Breast epithelium (tissue), 4 donors: ENCODE results near the gene SLC6A12. TPM values are rescaled to one million over a fixed set of nuclear protein-coding genes. Genes with fewer than 3 reads are reported as not detected.

Source experiments
- DNase-seq, 2 donors: peaks; one replicate each; pipeline ENCODE4 v3.0.0-alpha.2; 2019; ENCODE audit warnings: low spot score in 2 of 2
- H3K27ac ChIP-seq, 2 donors: fragments of 200-600 bp; sonication (generic) in 1 of 2; one replicate each; pipeline ENCODE4 v1.5.1; 2016 to 2019; ENCODE audit warnings: mild to moderate bottlenecking in 1 of 2
- H3K27me3 ChIP-seq, 2 donors: fragments of 200-600 bp; sonication (generic) in 1 of 2; one replicate each; pipeline versions ENCODE4 v1.5.1 to v1.6.0; 2017 to 2019; ENCODE audit warnings: control low read depth in 1 of 2, mild to moderate bottlenecking in 1 of 2
- H3K36me3 ChIP-seq: fragments of 200-600 bp; one replicate; pipeline ENCODE4 v1.5.1; 2019
- H3K4me1 ChIP-seq, 2 donors: fragments of 200-600 bp; sonication (generic); one replicate each; pipeline ENCODE4 v1.5.1; 2016 to 2019; ENCODE audit warnings: control low read depth in 1 of 2
- H3K4me3 ChIP-seq, 3 donors: fragments of 200-600 bp; sonication (generic); 1 replicate in 2 of 3; 2 replicates in 1 of 3; pipeline ENCODE4 v1.5.1; 2016 to 2019; ENCODE audit warnings: mild to moderate bottlenecking in 3 of 3, moderate library complexity in 2 of 3
- H3K9me3 ChIP-seq, 2 donors: fragments of 200-600 bp; sonication (generic) in 1 of 2; one replicate each; pipeline ENCODE4 v1.5.1; 2016 to 2019; ENCODE audit warnings: control low read depth in 1 of 2
- POLR2A ChIP-seq: fragments of 450-650 bp; IDR thresholded peaks from one replicate; pipeline ENCODE4 v1.6.1; 2016; ENCODE audit warnings: antibody characterized with exemption, mild to moderate bottlenecking, moderate library complexity
- POLR2AphosphoS5 ChIP-seq, 3 donors: sonication (generic); formaldehyde crosslinking; IDR thresholded peaks; one replicate each; pipeline ENCODE4 v1.6.1; 2017; ENCODE audit warnings: antibody characterized with exemption in 3 of 3
- intact Hi-C: fragments of 100-400 bp; cut with DNase I; formaldehyde crosslinking; loops from one replicate; pipeline ENCODE4 v1.15.1; 2023; ENCODE audit warnings: low total_unique reads
- total RNA-seq, 3 donors: library from RNA; depleted of rRNA; stranded (reverse); fragments of >200 nt; gene quantifications; one replicate each; pipeline ENCODE4 v1.1.0, GENCODE V29; 2016
- TF ChIP-seq, protein P1 (sequence below), 3 donors: fragments of 450-650 bp; IDR thresholded peaks; one replicate each; pipeline ENCODE4 v1.5.1; 2016 to 2017; ENCODE audit warnings: antibody characterized with exemption in 3 of 3, mild to moderate bottlenecking in 3 of 3, moderate library complexity in 3 of 3

SLC6A12 gene
- total RNA-seq, 3 donors from 2014 or later: 0.33 to 2.1 (median 1.3) TPM

DNA sequence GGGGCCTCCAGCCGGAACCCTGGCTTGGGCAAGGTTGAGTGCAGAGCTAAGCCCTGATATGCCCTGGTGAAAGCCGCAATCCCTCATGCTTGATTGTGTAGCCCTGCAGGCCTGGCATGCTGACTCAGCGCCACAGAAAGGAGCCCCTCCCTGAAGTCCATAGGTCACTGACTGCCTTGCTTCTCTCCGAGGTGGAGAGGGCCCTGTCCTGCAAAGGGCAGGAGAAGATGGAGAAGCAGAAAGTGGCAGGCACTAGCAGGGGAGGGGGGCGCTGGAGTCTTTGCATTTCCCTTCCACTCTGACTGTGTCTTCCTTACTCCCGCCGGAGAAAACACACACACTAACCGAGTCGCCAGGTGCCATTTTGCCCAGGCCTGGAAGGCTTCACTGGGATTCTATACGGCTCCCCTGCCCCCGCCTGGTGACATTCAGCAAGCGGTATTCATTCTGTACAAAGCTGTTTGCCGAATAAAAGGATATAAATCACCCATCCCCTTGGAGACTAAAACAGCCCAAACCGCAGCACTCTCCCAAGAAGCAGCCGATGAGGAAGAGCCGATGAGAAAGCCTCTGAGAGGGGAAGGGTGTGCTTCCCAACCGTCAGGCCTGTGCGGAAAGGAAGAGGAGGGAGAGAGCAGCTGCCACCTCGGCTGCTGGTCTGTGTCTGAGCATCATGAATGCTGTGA, 69.8 kb downstream of the SLC6A12 start:
- no peak overlapping the region for H3K4me3 ChIP-seq

DNA sequence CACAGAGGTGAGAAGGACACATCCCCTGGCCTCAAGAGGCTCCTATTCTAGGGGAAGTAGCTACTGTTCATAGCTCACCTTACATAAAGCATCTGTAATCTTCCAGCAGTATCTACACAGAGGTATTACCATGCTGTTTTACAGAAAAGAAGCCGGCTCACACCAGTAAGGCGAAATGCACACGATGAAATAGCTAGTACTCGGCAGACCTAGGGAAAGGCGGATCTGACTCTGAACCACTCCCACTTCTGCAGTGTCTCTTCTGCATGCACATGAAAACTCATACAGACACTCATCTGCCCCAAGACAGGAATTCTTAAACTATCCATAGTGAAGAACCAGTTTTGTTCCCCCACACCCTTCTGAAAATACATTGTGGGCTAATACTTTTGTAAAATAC, 73.8 kb downstream of the SLC6A12 start:
- Histone ChIP-seq H3K36me3 (no peaks in the 10 kb centered on the region), H3K27me3 (peaks cover 3 to 14% of the 10 kb centered on the region in 2 donors), H3K9me3 (no peaks in the 10 kb centered on the region), H3K4me3 (no peak overlapping the region), H3K27ac (no peak overlapping the region), H3K4me1 (no peaks in the 10 kb centered on the region)
- no peak for DNase-seq
- TF ChIP-seq POLR2AphosphoS5 (IDR thresholded peaks at IDR 0.05): no peak
- no peak for TF ChIP-seq POLR2A
- TF ChIP-seq, protein P1, sequence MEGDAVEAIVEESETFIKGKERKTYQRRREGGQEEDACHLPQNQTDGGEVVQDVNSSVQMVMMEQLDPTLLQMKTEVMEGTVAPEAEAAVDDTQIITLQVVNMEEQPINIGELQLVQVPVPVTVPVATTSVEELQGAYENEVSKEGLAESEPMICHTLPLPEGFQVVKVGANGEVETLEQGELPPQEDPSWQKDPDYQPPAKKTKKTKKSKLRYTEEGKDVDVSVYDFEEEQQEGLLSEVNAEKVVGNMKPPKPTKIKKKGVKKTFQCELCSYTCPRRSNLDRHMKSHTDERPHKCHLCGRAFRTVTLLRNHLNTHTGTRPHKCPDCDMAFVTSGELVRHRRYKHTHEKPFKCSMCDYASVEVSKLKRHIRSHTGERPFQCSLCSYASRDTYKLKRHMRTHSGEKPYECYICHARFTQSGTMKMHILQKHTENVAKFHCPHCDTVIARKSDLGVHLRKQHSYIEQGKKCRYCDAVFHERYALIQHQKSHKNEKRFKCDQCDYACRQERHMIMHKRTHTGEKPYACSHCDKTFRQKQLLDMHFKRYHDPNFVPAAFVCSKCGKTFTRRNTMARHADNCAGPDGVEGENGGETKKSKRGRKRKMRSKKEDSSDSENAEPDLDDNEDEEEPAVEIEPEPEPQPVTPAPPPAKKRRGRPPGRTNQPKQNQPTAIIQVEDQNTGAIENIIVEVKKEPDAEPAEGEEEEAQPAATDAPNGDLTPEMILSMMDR (IDR thresholded peaks at IDR 0.05): no peak
- intact Hi-C loops: no loop called here

More for the DNA sequence above, 69.8 kb downstream of the SLC6A12 start:
- TF ChIP-seq POLR2A (no peak), POLR2AphosphoS5 (IDR thresholded peaks at IDR 0.05) (no peak)
- TF ChIP-seq, protein P1 (IDR thresholded peaks at IDR 0.05): no peak
- peaks cover 0 to 4% of the 10 kb centered on the region in 2 donors for H3K27me3 ChIP-seq
- intact Hi-C loops: no loop called here
- no peaks in the 10 kb centered on the region for H3K9me3 ChIP-seq
- no peak overlapping the region for H3K27ac ChIP-seq
- no peaks in the 10 kb centered on the region for H3K4me1 ChIP-seq
- no peak for DNase-seq
- H3K36me3 ChIP-seq: no peaks in the 10 kb centered on the region

Other genes with a start within 250 kb of the SLC6A12 start
- under 1 TPM; 0.64 to 0.98 (median 0.73) TPM for gene IQSEC3, start 147.4 kb downstream of the SLC6A12 start, total RNA-seq
- gene SLC6A13, start 48.7 kb upstream of the SLC6A12 start, total RNA-seq: 1 to 10 TPM in 1 of 3 donors, not detected in 2; 1.3 TPM
- 10 to 100 TPM; 55.8 to 83.6 (median 57.4) TPM for gene KDM5A, start 175.2 kb upstream of the SLC6A12 start, total RNA-seq
- 1 to 10 TPM; 5.6 to 8.9 (median 7.5) TPM for gene CCDC77, start 187.5 kb upstream of the SLC6A12 start, total RNA-seq
- 1 to 10 TPM in 2 of 3 donors, under 1 TPM in 1; 0.16 to 5.9 (median 4.6) TPM for gene B4GALNT3, start 245.8 kb upstream of the SLC6A12 start, total RNA-seq